OCI-LY3 (cell line): ENCODE data around the gene LRBA.

Experiments
- EZH2phosphoT487 ChIP-seq: fragments of 200-600 bp; shearing (Covaris generic); IDR thresholded peaks from 2 replicates; pipeline ENCODE4 v1.6.1; 2018; ENCODE audit warnings: antibody characterized with exemption, mixed run types, low read depth
- TF ChIP-seq, protein P1 (sequence below): fragments of 200-600, 300-600 bp; sonication (generic); IDR thresholded peaks from 2 replicates; pipeline ENCODE4 v1.5.1; 2014; ENCODE audit warnings: antibody characterized with exemption, low read length, low read depth

DNA sequence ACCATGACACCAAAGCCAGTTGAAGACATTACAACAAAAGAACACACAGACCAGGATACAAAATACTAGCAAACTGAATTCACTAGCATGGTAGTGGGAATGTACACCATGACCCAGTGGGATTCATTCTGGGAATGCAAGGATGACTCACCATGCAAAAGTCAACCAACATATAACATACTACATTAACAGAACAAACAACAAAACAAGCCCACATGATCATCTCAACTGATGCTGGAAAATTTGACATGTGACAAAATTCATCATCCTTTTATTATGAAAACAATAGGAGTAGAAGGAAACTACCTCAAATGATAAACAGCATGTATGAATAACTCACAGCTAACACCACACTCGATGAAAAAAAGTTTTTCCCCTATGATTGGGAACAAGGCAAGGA lies 746.6 kb downstream of the LRBA start:
- TF ChIP-seq, protein P1, sequence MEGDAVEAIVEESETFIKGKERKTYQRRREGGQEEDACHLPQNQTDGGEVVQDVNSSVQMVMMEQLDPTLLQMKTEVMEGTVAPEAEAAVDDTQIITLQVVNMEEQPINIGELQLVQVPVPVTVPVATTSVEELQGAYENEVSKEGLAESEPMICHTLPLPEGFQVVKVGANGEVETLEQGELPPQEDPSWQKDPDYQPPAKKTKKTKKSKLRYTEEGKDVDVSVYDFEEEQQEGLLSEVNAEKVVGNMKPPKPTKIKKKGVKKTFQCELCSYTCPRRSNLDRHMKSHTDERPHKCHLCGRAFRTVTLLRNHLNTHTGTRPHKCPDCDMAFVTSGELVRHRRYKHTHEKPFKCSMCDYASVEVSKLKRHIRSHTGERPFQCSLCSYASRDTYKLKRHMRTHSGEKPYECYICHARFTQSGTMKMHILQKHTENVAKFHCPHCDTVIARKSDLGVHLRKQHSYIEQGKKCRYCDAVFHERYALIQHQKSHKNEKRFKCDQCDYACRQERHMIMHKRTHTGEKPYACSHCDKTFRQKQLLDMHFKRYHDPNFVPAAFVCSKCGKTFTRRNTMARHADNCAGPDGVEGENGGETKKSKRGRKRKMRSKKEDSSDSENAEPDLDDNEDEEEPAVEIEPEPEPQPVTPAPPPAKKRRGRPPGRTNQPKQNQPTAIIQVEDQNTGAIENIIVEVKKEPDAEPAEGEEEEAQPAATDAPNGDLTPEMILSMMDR, result no peak
- TF ChIP-seq EZH2phosphoT487, result no peak
